PFSK-1 (cell line): ENCODE data around the gene ZSWIM3.

Experiments
- FOXP2 ChIP-seq: optimal IDR thresholded peaks from 2 replicates; pipeline ENCODE3; 2011; ENCODE audit warnings: borderline replicate concordance, control low read depth, inconsistent platforms; ENCODE audit not compliant: insufficient read depth; ENCODE audit errors: extremely low read length, extremely low read depth
- POLR2AphosphoS5 ChIP-seq: IDR thresholded peaks from 2 replicates; pipeline ENCODE4 v1.6.1; 2012; ENCODE audit warnings: low read depth, mild to moderate bottlenecking, control low read depth, low read length, moderate library complexity
- SIN3A ChIP-seq: IDR thresholded peaks from 2 replicates; pipeline ENCODE4 v1.6.1; 2012; ENCODE audit warnings: mild to moderate bottlenecking, low read length, moderate library complexity, borderline replicate concordance; ENCODE audit not compliant: insufficient read depth
- TAF1 ChIP-seq: IDR thresholded peaks from 2 replicates; pipeline ENCODE4 v1.6.1; 2012; ENCODE audit warnings: low read length, control low read depth, borderline replicate concordance; ENCODE audit not compliant: insufficient read depth
- TF ChIP-seq, protein P1 (sequence below), 2 experiments: IDR thresholded peaks; 2 replicates each; pipeline versions ENCODE4 v1.6.1 to v1.8.0; 2011 to 2012; ENCODE audit warnings: low read depth in 2 of 2, low read length in 2 of 2, control low read depth in 1 of 2, inconsistent platforms in 1 of 2, mild to moderate bottlenecking in 1 of 2, moderate library complexity in 1 of 2; ENCODE audit not compliant: insufficient read depth in 1 of 2

The ZSWIM3 gene

DNA sequence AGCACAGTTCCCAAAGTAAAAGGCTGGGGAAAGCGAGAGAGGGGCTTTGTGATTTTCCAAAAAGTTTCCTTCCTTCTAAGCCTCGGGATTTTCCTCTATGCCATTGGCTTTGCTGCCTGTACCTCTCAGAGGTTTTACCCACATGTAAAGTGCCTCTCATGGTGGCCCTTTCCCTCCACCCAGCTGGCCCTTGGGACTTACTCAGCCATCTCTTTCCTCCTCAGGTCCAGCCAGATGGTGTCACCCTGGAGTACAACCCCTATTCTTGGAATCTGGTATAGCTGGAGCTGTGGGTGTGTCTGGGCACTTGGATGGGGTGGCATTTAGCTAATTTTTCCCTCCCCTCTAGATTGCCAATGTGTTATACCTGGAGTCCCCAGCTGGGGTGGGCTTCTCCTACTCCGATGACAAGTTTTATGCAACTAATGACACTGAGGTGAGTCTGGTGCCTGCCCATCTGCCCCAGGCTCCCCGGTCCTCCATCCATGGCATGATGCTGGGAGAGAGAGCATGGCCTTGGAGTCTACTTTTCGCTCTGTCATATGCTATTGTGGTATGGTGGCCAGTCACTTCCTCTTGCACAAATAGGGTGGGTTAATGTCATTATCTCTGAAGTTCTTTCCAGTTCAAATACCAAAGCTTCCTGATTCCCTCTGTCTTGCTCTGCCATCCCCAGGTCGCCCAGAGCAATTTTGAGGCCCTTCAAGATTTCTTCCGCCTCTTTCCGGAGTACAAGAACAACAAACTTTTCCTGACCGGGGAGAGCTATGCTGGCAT lies 34.8 kb downstream of the ZSWIM3 start:
- TF ChIP-seq SIN3A = no peak
- TF ChIP-seq TAF1 = no peak
- TF ChIP-seq FOXP2 = no peak
- no peak for TF ChIP-seq POLR2AphosphoS5
- TF ChIP-seq, protein P1, sequence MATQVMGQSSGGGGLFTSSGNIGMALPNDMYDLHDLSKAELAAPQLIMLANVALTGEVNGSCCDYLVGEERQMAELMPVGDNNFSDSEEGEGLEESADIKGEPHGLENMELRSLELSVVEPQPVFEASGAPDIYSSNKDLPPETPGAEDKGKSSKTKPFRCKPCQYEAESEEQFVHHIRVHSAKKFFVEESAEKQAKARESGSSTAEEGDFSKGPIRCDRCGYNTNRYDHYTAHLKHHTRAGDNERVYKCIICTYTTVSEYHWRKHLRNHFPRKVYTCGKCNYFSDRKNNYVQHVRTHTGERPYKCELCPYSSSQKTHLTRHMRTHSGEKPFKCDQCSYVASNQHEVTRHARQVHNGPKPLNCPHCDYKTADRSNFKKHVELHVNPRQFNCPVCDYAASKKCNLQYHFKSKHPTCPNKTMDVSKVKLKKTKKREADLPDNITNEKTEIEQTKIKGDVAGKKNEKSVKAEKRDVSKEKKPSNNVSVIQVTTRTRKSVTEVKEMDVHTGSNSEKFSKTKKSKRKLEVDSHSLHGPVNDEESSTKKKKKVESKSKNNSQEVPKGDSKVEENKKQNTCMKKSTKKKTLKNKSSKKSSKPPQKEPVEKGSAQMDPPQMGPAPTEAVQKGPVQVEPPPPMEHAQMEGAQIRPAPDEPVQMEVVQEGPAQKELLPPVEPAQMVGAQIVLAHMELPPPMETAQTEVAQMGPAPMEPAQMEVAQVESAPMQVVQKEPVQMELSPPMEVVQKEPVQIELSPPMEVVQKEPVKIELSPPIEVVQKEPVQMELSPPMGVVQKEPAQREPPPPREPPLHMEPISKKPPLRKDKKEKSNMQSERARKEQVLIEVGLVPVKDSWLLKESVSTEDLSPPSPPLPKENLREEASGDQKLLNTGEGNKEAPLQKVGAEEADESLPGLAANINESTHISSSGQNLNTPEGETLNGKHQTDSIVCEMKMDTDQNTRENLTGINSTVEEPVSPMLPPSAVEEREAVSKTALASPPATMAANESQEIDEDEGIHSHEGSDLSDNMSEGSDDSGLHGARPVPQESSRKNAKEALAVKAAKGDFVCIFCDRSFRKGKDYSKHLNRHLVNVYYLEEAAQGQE (IDR thresholded peaks at IDR 0.05; ENCODE audit: insufficient read depth in 1 of 2, low read depth in 2 of 2, low read length in 2 of 2) = no peak

DNA sequence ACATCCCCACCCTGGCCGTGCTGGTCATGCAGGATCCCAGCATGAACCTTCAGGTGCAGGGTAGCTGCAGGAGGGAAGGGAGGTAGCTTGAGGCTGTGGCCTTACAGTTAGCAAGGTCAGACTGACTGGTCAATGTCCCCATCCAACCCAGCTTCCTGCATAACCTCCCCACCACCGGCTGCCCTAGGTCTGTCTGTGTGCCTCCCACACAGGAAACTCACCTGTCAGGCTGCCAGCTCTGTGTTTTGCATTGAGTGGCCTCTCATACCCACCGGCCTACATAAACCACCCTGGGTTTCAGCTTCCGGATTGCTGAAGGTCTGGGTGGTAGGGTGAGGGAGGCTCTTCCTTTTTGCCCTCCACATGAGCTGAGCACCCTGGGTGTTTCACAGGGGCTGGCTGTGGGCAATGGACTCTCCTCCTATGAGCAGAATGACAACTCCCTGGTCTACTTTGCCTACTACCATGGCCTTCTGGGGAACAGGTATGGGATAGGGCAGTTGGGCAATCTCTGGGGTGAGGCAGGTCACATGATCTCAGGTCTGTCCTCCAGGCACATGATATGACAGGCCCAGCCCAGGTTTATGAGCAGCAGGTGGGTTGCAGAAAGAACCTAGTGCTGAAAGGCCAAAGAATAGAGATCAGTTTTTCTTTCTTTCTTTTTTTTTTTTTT lies 35.5 kb downstream of the ZSWIM3 start:
- TF ChIP-seq, protein P1 (IDR thresholded peaks at IDR 0.05; ENCODE audit: insufficient read depth in 1 of 2, low read depth in 2 of 2, low read length in 2 of 2) = no peak
- TF ChIP-seq POLR2AphosphoS5 = no peak

DNA sequence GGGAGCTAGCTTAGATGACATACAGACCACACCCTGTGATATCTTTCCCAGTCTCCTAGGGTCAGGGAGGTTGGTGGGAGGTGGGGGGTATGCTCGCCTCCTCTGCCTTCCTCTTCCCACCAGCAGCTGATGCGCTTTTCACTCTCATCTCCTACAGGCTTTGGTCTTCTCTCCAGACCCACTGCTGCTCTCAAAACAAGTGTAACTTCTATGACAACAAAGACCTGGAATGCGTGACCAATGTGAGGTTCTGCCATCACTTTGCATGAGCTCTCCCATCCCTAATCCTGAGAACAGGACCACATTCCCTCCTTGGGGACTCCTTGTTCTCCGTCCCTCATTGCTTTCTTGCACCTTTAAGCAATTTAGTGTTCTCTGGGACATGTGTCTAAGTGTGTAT lies 36.4 kb downstream of the ZSWIM3 start:
- TF ChIP-seq SIN3A (no peak), FOXP2 (no peak), TAF1 (no peak), POLR2AphosphoS5 (no peak)
- TF ChIP-seq, protein P1 (IDR thresholded peaks at IDR 0.05; ENCODE audit: insufficient read depth in 1 of 2, low read depth in 2 of 2, low read length in 2 of 2) = no peak

DNA sequence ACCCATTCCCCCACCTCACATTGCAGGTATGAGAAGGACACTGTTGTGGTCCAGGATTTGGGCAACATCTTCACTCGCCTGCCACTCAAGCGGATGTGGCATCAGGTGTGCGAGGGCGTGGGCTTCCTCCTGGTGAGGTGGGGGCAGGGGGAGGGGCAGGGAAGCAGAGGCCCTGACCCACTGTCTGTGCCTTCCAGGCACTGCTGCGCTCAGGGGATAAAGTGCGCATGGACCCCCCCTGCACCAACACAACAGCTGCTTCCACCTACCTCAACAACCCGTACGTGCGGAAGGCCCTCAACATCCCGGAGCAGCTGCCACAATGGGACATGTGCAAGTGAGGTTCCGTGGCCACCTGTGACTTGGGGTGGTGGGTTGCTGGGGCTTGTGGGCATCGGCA lies 37.4 kb downstream of the ZSWIM3 start:
- TF ChIP-seq FOXP2 (no peak), TAF1 (no peak), SIN3A (no peak), POLR2AphosphoS5 (no peak)
- TF ChIP-seq, protein P1 (IDR thresholded peaks at IDR 0.05; ENCODE audit: insufficient read depth in 1 of 2, low read depth in 2 of 2, low read length in 2 of 2) = no peak
